Measurements from ENCODE around the gene MAP6D1. TPM values are rescaled to one million over a fixed set of nuclear protein-coding genes. Genes with fewer than 3 reads are reported as not detected.

Gene MAP6D1
- total RNA-seq, 1 donor from 2014 or later, result 2.1 TPM

Other genes starting within 250 kb of the MAP6D1 start
- 69.2 TPM for gene KLHL24, start 190.0 kb downstream of the MAP6D1 start, total RNA-seq
- 37.7 TPM for gene YEATS2, start 127.8 kb downstream of the MAP6D1 start, total RNA-seq
- gene PARL, start 59.3 kb upstream of the MAP6D1 start, total RNA-seq, result 75.0 TPM
- 119 TPM for gene ABCC5, start 192.3 kb upstream of the MAP6D1 start, total RNA-seq
- not detected for gene HTR3D, start 206.2 kb upstream of the MAP6D1 start, total RNA-seq
- gene HTR3C, start 227.5 kb upstream of the MAP6D1 start, total RNA-seq, result not detected

Data from ureter (tissue), 1 donor.